Nephron (organoid): Measurements from ENCODE around the gene KCNN3.

Experiments
- H3K27ac Mint-ChIP-seq, 3 experiments: 2 replicates each; pipeline ENCODE4 v1.8.0; 2020; ENCODE audit warnings: mixed read lengths in 3 of 3, mild to moderate bottlenecking in 2 of 3, moderate library complexity in 1 of 3
- H3K27me3 Mint-ChIP-seq: 2 replicates; pipeline ENCODE4 v1.8.0; 2021; ENCODE audit warnings: low read depth, mild to moderate bottlenecking, moderate library complexity, mixed read lengths
- H3K36me3 Mint-ChIP-seq: 2 replicates; pipeline ENCODE4 v1.8.0; 2020; ENCODE audit warnings: low read depth, mixed read lengths
- H3K4me1 Mint-ChIP-seq: 2 replicates; pipeline ENCODE4 v1.8.0; 2020; ENCODE audit warnings: mixed read lengths
- H3K4me3 Mint-ChIP-seq, 3 experiments: 2 replicates each; pipeline ENCODE4 v1.8.0; 2020; ENCODE audit warnings: mild to moderate bottlenecking in 3 of 3, mixed read lengths in 3 of 3, moderate library complexity in 2 of 3
- H3K9me3 Mint-ChIP-seq: 2 replicates; pipeline ENCODE4 v1.8.0; 2020; ENCODE audit warnings: mixed read lengths
- TF ChIP-seq, protein P1 (sequence below), 3 experiments: fragments of 200-600 bp; sonication (generic); IDR thresholded peaks; one replicate each; pipeline ENCODE4 v1.5.0; 2021; ENCODE audit warnings: antibody characterized with exemption in 3 of 3; ENCODE audit not compliant: unreplicated experiment in 3 of 3

Gene KCNN3

DNA sequence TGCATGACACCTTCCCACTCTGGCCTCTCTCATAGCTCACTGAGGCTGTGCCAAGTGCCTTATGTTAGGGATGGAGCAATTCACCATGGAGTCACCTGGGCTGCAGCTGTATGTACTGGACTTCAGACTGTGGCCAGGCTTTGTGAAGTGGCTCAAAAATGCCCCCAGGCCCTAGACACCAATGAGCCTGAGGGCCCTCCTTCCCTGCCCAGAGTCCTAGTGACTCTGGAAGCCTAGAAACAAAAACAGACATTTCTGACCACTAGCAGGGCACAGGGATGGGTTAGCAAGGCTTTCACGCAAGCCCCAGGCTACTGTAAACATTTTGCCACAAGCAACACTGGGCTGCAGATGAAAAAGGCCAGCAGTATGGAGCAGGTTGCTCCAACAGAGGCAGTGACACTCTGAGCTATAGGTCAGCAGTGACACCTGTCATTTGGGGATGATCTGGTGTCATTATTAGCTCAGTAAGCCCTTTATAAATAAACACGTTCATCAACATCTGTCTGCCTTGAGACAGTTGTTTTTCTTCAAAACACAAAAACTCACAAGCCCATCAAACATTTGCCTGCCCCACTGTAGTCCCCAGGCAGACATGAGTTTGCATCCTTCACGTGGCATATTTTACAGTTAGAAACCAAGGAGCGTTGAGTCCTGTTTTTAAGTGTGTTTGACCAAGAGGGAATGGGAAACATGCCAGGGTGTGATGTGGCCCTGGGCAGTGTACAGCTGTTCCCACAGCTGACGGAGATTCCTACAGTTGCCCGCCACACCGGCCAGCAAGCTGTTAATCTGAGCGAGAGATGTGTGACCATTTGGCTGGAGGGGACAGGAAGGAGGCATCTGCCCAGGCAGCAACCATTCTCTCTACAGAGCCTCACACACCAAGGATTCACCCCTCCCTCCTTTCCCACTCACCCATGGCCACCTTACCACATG lies 66.8 kb downstream of the KCNN3 start:
- Mint-ChIP-seq H3K27ac (peak overlapping the region in 2 of 3 experiments; percentile 22 to 52), H3K9me3 (no peaks in the 10 kb centered on the region), H3K27me3 (peaks cover 25% of the 10 kb centered on the region), H3K36me3 (no peaks in the 10 kb centered on the region), H3K4me1 (peaks cover 71% of the 10 kb centered on the region), H3K4me3 (no peak overlapping the region)
- TF ChIP-seq, protein P1, sequence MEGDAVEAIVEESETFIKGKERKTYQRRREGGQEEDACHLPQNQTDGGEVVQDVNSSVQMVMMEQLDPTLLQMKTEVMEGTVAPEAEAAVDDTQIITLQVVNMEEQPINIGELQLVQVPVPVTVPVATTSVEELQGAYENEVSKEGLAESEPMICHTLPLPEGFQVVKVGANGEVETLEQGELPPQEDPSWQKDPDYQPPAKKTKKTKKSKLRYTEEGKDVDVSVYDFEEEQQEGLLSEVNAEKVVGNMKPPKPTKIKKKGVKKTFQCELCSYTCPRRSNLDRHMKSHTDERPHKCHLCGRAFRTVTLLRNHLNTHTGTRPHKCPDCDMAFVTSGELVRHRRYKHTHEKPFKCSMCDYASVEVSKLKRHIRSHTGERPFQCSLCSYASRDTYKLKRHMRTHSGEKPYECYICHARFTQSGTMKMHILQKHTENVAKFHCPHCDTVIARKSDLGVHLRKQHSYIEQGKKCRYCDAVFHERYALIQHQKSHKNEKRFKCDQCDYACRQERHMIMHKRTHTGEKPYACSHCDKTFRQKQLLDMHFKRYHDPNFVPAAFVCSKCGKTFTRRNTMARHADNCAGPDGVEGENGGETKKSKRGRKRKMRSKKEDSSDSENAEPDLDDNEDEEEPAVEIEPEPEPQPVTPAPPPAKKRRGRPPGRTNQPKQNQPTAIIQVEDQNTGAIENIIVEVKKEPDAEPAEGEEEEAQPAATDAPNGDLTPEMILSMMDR (IDR thresholded peaks at IDR 0.05; ENCODE audit: unreplicated experiment in 3 of 3) = no peak

DNA sequence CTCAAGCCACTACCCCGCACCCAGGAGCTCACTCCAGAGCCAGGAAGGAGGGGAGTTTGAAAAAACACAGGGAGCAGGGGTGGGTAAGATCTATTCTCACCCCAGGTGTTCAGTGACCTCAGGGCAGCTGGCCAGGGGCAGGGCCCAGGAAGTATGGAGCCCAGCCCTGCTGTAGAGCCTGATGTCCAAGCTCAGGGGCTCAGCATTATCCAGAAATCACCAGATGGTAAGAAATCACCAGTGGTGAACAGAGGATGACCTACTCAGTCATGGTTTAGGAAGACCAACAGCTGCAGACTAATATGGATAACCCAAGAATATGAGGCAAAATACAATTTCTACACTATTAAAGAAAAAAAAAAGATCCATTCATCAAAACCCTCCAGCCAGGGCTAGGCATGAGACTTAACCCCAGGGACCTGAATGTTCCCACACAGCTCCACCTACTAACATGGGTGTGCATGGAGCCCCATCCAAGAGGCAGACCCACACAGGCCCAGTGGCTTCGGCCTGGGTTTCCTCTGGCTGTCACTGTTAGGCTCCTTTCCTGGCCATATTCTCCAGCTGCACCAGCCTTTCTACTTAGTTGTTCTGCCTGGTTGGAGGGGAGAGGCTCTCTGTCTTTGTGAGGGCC lies 67.6 kb downstream of the KCNN3 start:
- TF ChIP-seq, protein P1 (IDR thresholded peaks at IDR 0.05; ENCODE audit: unreplicated experiment in 3 of 3) = no peak
- peaks cover 25% of the 10 kb centered on the region for H3K27me3 Mint-ChIP-seq
- H3K4me3 Mint-ChIP-seq = no peak overlapping the region
- H3K27ac Mint-ChIP-seq = no peak overlapping the region
- no peaks in the 10 kb centered on the region for H3K36me3 Mint-ChIP-seq
- peaks cover 65% of the 10 kb centered on the region for H3K4me1 Mint-ChIP-seq
- H3K9me3 Mint-ChIP-seq = no peaks in the 10 kb centered on the region

DNA sequence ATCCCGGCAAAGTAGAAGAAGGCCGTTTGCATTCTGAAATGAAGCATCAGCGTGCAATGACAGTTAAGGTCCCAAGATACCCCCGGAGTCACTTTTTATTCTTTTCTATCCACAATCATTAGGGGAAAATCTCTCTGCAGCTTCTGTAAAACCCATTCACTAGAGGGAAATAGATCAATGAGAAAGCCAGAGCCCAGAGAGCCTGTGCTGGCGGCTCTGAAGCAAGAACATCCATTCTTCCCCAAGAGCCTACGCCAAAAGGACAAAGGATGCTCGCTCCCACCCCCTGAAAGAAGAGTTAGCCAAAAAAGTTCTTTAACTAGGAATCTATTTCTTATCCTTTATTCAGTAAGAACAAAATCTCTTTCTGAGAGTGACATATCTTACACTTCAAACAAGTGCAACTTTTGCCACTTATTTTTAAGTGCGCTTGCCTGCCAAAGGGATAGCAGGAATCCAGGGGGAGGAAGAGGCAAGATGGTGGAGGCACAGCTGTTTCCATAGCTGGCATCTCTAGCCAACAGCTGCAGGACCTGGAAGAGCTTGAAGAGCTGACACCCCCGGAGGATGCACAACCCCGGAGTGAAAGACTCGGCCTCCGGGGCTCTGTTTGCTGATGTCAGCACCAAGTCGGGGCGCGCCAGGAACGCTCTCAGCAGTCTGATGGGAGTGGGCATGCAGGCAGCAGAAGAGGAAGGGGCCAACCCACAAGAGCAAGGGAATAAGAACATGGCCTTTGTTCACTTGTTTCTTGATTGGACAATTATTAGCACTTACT lies 68.7 kb downstream of the KCNN3 start:
- H3K9me3 Mint-ChIP-seq = no peaks in the 10 kb centered on the region
- peaks cover 59% of the 10 kb centered on the region for H3K4me1 Mint-ChIP-seq
- TF ChIP-seq, protein P1 (IDR thresholded peaks at IDR 0.05; ENCODE audit: unreplicated experiment in 3 of 3) = no peak
- peak overlapping the region; percentile 3 to 65 (median 26) for H3K27ac Mint-ChIP-seq
- H3K36me3 Mint-ChIP-seq = no peaks in the 10 kb centered on the region
- peak overlapping the region in 1 of 3 experiments; percentile 42 for H3K4me3 Mint-ChIP-seq
- H3K27me3 Mint-ChIP-seq = peaks cover 25% of the 10 kb centered on the region

DNA sequence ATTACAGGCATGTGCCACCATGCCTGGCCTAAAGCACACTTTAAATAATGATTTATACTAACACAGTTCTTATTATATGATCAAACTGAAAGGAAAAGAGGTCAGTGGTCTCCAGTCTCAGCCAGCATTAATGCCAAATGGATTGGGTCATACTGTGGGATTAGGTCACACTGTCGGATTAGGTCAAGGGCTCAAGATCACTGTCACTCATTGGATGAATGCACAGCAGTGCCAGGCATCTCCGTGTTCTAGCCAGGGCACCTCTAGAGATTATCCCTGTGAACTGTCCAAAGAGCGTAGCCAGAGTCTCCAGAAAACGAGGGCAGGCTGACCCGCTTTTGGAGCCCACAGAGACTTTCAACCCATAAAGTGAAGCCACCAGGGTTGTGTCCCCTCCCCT lies 70.9 kb downstream of the KCNN3 start:
- Mint-ChIP-seq H3K27ac (no peak overlapping the region), H3K36me3 (no peaks in the 10 kb centered on the region), H3K4me3 (no peak overlapping the region), H3K4me1 (peaks cover 46% of the 10 kb centered on the region), H3K27me3 (peaks cover 8% of the 10 kb centered on the region), H3K9me3 (no peaks in the 10 kb centered on the region)
- TF ChIP-seq, protein P1 (IDR thresholded peaks at IDR 0.05; ENCODE audit: unreplicated experiment in 3 of 3) = no peak

DNA sequence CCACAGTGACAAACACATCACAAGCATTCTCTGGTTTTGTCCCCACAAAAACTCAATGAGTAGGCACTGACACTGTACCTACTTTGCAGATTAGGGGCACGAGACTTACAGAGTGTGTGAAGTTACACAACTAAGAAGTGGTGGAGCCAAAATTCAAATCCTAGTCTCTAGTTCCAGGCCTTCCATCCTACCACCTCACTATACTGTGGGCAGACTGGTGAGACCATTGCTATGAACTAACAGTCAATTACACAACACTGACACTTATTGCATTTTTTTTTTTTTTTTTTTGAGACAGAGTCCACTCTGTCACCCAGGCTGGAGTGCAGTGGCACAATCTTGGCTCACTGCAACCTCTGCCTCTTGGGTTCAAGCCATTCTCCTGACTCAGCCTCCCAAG lies 71.4 kb downstream of the KCNN3 start:
- Mint-ChIP-seq H3K36me3 (no peaks in the 10 kb centered on the region), H3K4me3 (no peak overlapping the region), H3K27me3 (peaks cover 7% of the 10 kb centered on the region), H3K4me1 (peaks cover 40% of the 10 kb centered on the region), H3K9me3 (no peaks in the 10 kb centered on the region), H3K27ac (no peak overlapping the region)
- TF ChIP-seq, protein P1 (IDR thresholded peaks at IDR 0.05; ENCODE audit: unreplicated experiment in 3 of 3) = no peak
